Type B pancreatic cell (in vitro differentiated cells): Measurements from ENCODE around the gene HELZ. TPM values are rescaled to one million over a fixed set of nuclear protein-coding genes. Genes with fewer than 3 reads are reported as not detected.
"Not testable (repeated sequence)": the region's sequence is repeated elsewhere in the genome, so short reads cannot be mapped to it uniquely, and the experiment has no call there.

Experiments
- DNase-seq: peaks from one replicate; pipeline ENCODE4 v3.0.0; 2021; ENCODE audit warnings: mixed read lengths; ENCODE audit not compliant: unreplicated experiment; ENCODE audit errors: extremely low spot score
- H3K27ac Mint-ChIP-seq: 2 replicates; pipeline ENCODE4 v1.8.0; 2021; ENCODE audit warnings: mild to moderate bottlenecking, mixed read lengths
- H3K27me3 Mint-ChIP-seq: 2 replicates; pipeline ENCODE4 v1.8.0; 2021; ENCODE audit warnings: mixed read lengths
- H3K36me3 Mint-ChIP-seq: 2 replicates; pipeline ENCODE4 v1.8.0; 2021; ENCODE audit warnings: mixed read lengths
- H3K4me1 Mint-ChIP-seq: one replicate; pipeline ENCODE4 v1.8.0; 2021; ENCODE audit warnings: mixed read lengths; ENCODE audit not compliant: unreplicated experiment
- H3K4me3 Mint-ChIP-seq: 2 replicates; pipeline ENCODE4 v1.8.0; 2021; ENCODE audit warnings: mild to moderate bottlenecking, mixed read lengths
- H3K9me3 Mint-ChIP-seq: 2 replicates; pipeline ENCODE4 v1.8.0; 2021; ENCODE audit warnings: mixed read lengths
- CTCF ChIP-seq: fragments of 200-600 bp; sonication (generic); conservative IDR thresholded peaks from 2 replicates; pipeline ENCODE4 v1.5.0; 2021; ENCODE audit warnings: antibody characterized with exemption, mild to moderate bottlenecking
- long read RNA-seq: library from polyadenylated mRNA; unstranded; transcript quantifications from one replicate; pipeline ENCODE4 v2.0.0, GENCODE V29; 2020
- total RNA-seq: library from RNA; stranded (reverse); gene quantifications from 2 replicates; pipeline ENCODE4 v1.2.1, GENCODE V29; 2021; ENCODE audit warnings: low replicate concordance

Gene HELZ
- 55.1 and 57.3 TPM in 2 replicates for total RNA-seq
- long read RNA-seq, transcript HELZ-202 (14 exons, 1,872 nt) = major isoform, 19 of 50 reads
- long read RNA-seq, partial matches to known transcripts = 15 of 50 reads
- long read RNA-seq, other reads (novel, unspliced or antisense) = 16 of 50 reads

- Mint-ChIP-seq H3K4me1 (peaks cover 24% of the 10 kb centered on the region), H3K36me3 (peaks cover 11% of the 10 kb centered on the region), H3K27me3 (no peaks in the 10 kb centered on the region), H3K9me3 (no peaks in the 10 kb centered on the region), H3K27ac (peak within 1 kb of the TSS; percentile 91), H3K4me3 (peak within 1 kb of the TSS; percentile 94)
- TF ChIP-seq CTCF = no peak
- DNase-seq = peak; percentile 80
Observed at GRCh38 chr17:67245073-67245693, at the start of gene HELZ. HELZ (minus strand) TSS chr17:67245196; CDS start chr17:67218804, 26,392 bp downstream.

GRCh38 chr17:67293251-67294203 is 48.5 kb upstream of the HELZ start:
- Mint-ChIP-seq H3K27ac (no peak overlapping the region), H3K4me3 (no peak overlapping the region)
- peak; percentile 74 for TF ChIP-seq CTCF

GRCh38 chr17:67290711-67291291 is 45.8 kb upstream of the HELZ start:
- Mint-ChIP-seq H3K4me3 (no peak overlapping the region), H3K36me3 (no peaks in the 10 kb centered on the region), H3K4me1 (peaks cover 12% of the 10 kb centered on the region), H3K27ac (no peak overlapping the region), H3K27me3 (no peaks in the 10 kb centered on the region), H3K9me3 (no peaks in the 10 kb centered on the region)
- no peak for TF ChIP-seq CTCF
- no peak for DNase-seq

More at GRCh38 chr17:67293251-67294203, 48.5 kb upstream of the HELZ start:
- H3K9me3 Mint-ChIP-seq = no peaks in the 10 kb centered on the region
- peaks cover 12% of the 10 kb centered on the region for H3K4me1 Mint-ChIP-seq
- H3K27me3 Mint-ChIP-seq = no peaks in the 10 kb centered on the region
- no peak for DNase-seq
- no peaks in the 10 kb centered on the region for H3K36me3 Mint-ChIP-seq

- Mint-ChIP-seq H3K4me3 (no peak overlapping the region), H3K36me3 (no peaks in the 10 kb centered on the region), H3K27ac (no peak overlapping the region), H3K27me3 (no peaks in the 10 kb centered on the region), H3K9me3 (no peaks in the 10 kb centered on the region), H3K4me1 (peaks cover 12% of the 10 kb centered on the region)
- no peak for TF ChIP-seq CTCF
- no peak for DNase-seq
Observed at GRCh38 chr17:67290244-67290643, 45.2 kb upstream of the HELZ start.

GRCh38 chr17:67289181-67289876 is 44.3 kb upstream of the HELZ start:
- Mint-ChIP-seq H3K27ac (no peak overlapping the region), H3K36me3 (no peaks in the 10 kb centered on the region), H3K4me1 (peaks cover 12% of the 10 kb centered on the region), H3K9me3 (no peaks in the 10 kb centered on the region), H3K4me3 (no peak overlapping the region), H3K27me3 (no peaks in the 10 kb centered on the region)
- DNase-seq = no peak
- no peak for TF ChIP-seq CTCF

- H3K4me1 Mint-ChIP-seq = peaks cover 15% of the 10 kb centered on the region
- not testable (repeated sequence) for DNase-seq, H3K4me3 Mint-ChIP-seq, H3K27me3 Mint-ChIP-seq, H3K36me3 Mint-ChIP-seq, H3K9me3 Mint-ChIP-seq, H3K27ac Mint-ChIP-seq
Observed at GRCh38 chr17:67286826-67287225, 41.8 kb upstream of the HELZ start.
